T-helper 2 cell treated with Interferon-gamma antibody and Interleukin-4, amounts not matched to agents 5 μg/mL and 100 μg/mL, for 36 hours (primary cell): ENCODE results near the gene TBX2.
"Not testable (repeated sequence)": the region's sequence is repeated elsewhere in the genome, so short reads cannot be mapped to it uniquely, and the experiment has no call there.

Source experiments
- DNase-seq: peaks from one replicate; pipeline ENCODE4 v3.0.0; 2021; ENCODE audit warnings: low spot score
- H3K27ac Mint-ChIP-seq: one replicate; pipeline ENCODE4 v1.8.0; 2021; ENCODE audit warnings: mild to moderate bottlenecking, mixed read lengths
- H3K27me3 Mint-ChIP-seq: one replicate; pipeline ENCODE4 v1.8.0; 2021; ENCODE audit warnings: low read depth, mixed read lengths
- H3K36me3 Mint-ChIP-seq: one replicate; pipeline ENCODE4 v1.8.0; 2021; ENCODE audit warnings: low read depth, mixed read lengths
- H3K4me1 Mint-ChIP-seq: one replicate; pipeline ENCODE4 v1.8.0; 2021; ENCODE audit warnings: low read depth, mixed read lengths
- H3K4me3 Mint-ChIP-seq: one replicate; pipeline ENCODE4 v1.8.0; 2022; ENCODE audit warnings: mild to moderate bottlenecking, moderate library complexity, mixed read lengths
- H3K9me3 Mint-ChIP-seq: one replicate; pipeline ENCODE4 v1.8.0; 2021; ENCODE audit warnings: mixed read lengths

TBX2 gene

GRCh38 chr17:61444831-61445230 is 45.2 kb downstream of the TBX2 start:
- Mint-ChIP-seq H3K9me3 (no peaks in the 10 kb centered on the region), H3K27me3 (peaks cover 49% of the 10 kb centered on the region), H3K36me3 (no peaks in the 10 kb centered on the region), H3K27ac (no peak overlapping the region), H3K4me1 (peaks cover 4% of the 10 kb centered on the region), H3K4me3 (no peak overlapping the region)
- DNase-seq, result no peak

DNA sequence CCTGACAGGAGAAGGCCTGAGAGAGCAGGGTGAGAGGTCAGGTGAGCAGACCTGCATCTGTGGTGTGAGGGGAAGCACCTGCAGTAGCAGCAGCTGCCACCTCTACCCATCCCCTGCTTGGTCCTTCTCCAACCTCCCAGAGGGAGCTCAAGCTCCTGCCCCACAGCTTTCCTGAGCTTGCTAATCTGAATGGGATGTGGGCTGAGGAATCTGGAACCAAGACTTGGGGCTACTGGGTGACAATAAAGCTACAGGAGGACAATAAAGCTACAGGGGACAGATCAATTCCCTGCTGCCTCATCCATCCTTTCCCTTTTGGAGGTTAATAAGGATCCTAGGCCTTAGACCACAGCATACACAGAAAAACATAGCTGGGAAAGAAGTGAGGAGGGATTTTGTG is 47.7 kb downstream of the TBX2 start:
- Mint-ChIP-seq H3K4me1 (no peaks in the 10 kb centered on the region), H3K4me3 (no peak overlapping the region), H3K27me3 (peaks cover 52% of the 10 kb centered on the region), H3K9me3 (no peaks in the 10 kb centered on the region), H3K27ac (no peak overlapping the region), H3K36me3 (no peaks in the 10 kb centered on the region)
- DNase-seq, result no peak

- Mint-ChIP-seq H3K36me3 (no peaks in the 10 kb centered on the region), H3K27ac (no peak overlapping the region), H3K4me1 (no peaks in the 10 kb centered on the region), H3K27me3 (peaks cover 59% of the 10 kb centered on the region), H3K9me3 (no peaks in the 10 kb centered on the region), H3K4me3 (no peak overlapping the region)
- DNase-seq, result no peak
Measured at GRCh38 chr17:61448042-61448441, 48.4 kb downstream of the TBX2 start.

- DNase-seq, H3K4me1 Mint-ChIP-seq, H3K36me3 Mint-ChIP-seq, H3K27ac Mint-ChIP-seq, H3K9me3 Mint-ChIP-seq, H3K4me3 Mint-ChIP-seq: not testable (repeated sequence)
- H3K27me3 Mint-ChIP-seq, result peaks cover 69% of the 10 kb centered on the region
Measured at GRCh38 chr17:61449140-61449539, 49.5 kb downstream of the TBX2 start.

GRCh38 chr17:61449707-61450640 is 50.3 kb downstream of the TBX2 start:
- no peak for DNase-seq
- no peaks in the 10 kb centered on the region for H3K4me1 Mint-ChIP-seq
- H3K4me3 Mint-ChIP-seq, result no peak overlapping the region
- no peaks in the 10 kb centered on the region for H3K36me3 Mint-ChIP-seq
- peaks cover 73% of the 10 kb centered on the region for H3K27me3 Mint-ChIP-seq
- H3K9me3 Mint-ChIP-seq, result no peaks in the 10 kb centered on the region
- no peak overlapping the region for H3K27ac Mint-ChIP-seq

GRCh38 chr17:61450641-61451537 is 51.2 kb downstream of the TBX2 start:
- H3K27me3 Mint-ChIP-seq, result peaks cover 78% of the 10 kb centered on the region
- no peaks in the 10 kb centered on the region for H3K4me1 Mint-ChIP-seq
- no peak for DNase-seq
- H3K27ac Mint-ChIP-seq, result no peak overlapping the region
- no peaks in the 10 kb centered on the region for H3K36me3 Mint-ChIP-seq
- H3K9me3 Mint-ChIP-seq, result no peaks in the 10 kb centered on the region
- H3K4me3 Mint-ChIP-seq, result no peak overlapping the region

DNA sequence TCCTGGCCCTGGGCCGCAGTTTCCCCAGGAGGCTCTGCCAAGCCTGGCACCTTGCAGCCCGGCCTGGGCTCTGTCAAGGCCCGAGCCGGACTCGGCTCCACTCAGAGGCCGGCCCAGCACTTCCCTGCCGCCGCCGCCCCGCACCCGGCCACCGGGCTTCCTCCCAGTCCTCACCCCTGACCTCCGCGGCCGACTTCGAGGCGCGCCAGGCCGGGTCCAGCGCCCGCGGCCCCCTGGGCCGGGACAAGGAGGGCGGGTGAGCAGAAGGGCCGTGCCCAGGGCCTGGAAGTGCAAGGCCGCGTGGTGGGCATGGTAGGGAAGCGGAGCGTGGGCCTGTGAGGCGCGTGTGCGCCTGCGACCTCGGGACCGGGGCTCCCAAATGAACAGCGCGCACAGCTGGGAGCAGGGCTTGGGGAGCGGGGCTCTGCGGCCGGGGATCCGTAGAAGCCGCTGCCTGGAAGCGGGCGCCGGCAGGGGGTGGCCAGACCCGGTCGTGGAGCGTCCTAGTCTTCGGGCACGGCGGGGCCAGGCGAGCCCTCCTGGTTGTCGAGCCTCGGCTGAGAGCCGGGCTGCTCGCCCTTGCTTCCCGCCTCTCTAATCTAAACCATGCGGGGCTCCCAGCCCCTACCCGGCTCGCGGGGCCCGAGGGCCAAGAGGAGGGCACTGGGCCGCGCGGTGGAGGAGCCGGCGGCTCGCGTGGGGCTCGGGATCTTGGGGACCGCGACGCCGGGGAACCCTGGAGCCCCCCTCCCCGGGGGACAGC is 52.1 kb downstream of the TBX2 start:
- Mint-ChIP-seq H3K36me3 (no peaks in the 10 kb centered on the region), H3K9me3 (no peaks in the 10 kb centered on the region), H3K4me1 (no peaks in the 10 kb centered on the region), H3K4me3 (no peak overlapping the region), H3K27ac (no peak overlapping the region), H3K27me3 (peaks cover 75% of the 10 kb centered on the region)
- DNase-seq, result no peak

GRCh38 chr17:61452301-61453290 is 53.0 kb downstream of the TBX2 start, which contains the start of gene TBX4:
Gene TBX4 (plus strand): TSS chr17:61452422. CDS start chr17:61456491, 4,069 bp downstream.
- Mint-ChIP-seq H3K27ac (no peak within 1 kb of the TSS), H3K4me3 (no peak within 1 kb of the TSS), H3K36me3 (peaks cover 3% of the 10 kb centered on the region), H3K4me1 (peaks cover 2% of the 10 kb centered on the region), H3K9me3 (no peaks in the 10 kb centered on the region), H3K27me3 (peaks cover 76% of the 10 kb centered on the region)
- DNase-seq, result no peak

GRCh38 chr17:61453566-61454380 is 54.1 kb downstream of the TBX2 start:
- Mint-ChIP-seq H3K4me1 (peaks cover 4% of the 10 kb centered on the region), H3K27me3 (peaks cover 79% of the 10 kb centered on the region), H3K27ac (no peak overlapping the region), H3K36me3 (peaks cover 3% of the 10 kb centered on the region), H3K9me3 (no peaks in the 10 kb centered on the region), H3K4me3 (no peak overlapping the region)
- DNase-seq, result no peak

DNA sequence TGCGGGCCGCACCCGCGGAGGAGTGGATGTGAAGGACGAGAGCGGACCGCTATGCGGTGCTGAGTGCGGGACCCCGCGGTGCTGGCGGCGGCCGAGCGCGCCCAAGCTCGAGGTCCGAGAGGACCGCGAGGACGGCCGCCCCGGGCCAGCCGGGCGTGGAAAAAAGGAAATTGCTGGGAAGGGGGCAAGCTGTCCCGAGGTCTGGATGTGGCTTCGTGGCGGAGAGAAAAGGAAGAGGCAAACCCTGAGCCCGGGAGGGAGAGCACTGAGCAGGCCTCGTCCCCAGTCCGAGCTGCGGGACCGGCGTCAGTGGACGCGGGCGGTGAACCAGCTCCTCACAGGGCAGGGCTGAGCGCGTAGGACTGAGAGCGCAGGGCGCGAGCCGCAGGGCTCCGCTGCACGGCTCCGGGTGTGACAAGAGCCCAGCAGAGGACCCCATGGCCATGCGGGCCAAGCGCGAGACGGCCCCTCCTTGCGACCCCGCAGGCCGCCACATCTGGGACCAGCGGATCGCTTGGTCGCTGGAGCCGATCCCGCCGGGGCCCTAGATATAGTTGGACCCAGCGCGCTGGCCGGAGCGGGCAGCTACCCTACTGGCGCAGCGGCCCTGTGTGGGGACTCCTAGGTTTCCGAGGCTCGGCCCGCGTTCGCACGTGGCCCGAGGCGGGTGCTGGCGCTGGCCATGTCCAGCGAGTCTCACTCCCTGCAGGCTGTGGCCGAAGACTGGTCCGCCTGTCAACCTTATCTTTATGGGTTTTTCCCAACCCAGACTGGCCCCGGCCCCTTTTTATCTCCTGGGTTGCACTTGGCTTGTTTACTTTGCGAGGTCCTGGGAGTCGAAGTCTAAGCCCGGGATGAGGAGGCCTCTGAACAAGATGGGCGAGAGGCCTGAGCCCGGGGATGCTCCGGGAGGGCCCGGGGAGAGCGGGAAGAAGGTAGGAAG is 55.0 kb downstream of the TBX2 start:
- Mint-ChIP-seq H3K9me3 (no peaks in the 10 kb centered on the region), H3K27ac (no peak overlapping the region), H3K36me3 (peaks cover 3% of the 10 kb centered on the region), H3K27me3 (peaks cover 81% of the 10 kb centered on the region), H3K4me1 (peaks cover 4% of the 10 kb centered on the region), H3K4me3 (no peak overlapping the region)
- no peak for DNase-seq

- Mint-ChIP-seq H3K9me3 (no peaks in the 10 kb centered on the region), H3K4me1 (peaks cover 4% of the 10 kb centered on the region), H3K27ac (peak overlapping the region; percentile 6), H3K4me3 (no peak overlapping the region), H3K36me3 (peaks cover 3% of the 10 kb centered on the region), H3K27me3 (peaks cover 81% of the 10 kb centered on the region)
- no peak for DNase-seq
Measured at GRCh38 chr17:61455324-61456060, 55.8 kb downstream of the TBX2 start.
